T1000 (cell line): Measurements from ENCODE around the gene MAGEA8.
"Not testable (repeated sequence)": the region's sequence is repeated elsewhere in the genome, so short reads cannot be mapped to it uniquely, and the experiment has no call there.

ENCODE experiments used
- DNase-seq: peaks from one replicate; lab custom pipeline; 2025; ENCODE audit warnings: mixed read lengths; lab: John Stamatoyannopoulos, UW

Gene MAGEA8

DNA sequence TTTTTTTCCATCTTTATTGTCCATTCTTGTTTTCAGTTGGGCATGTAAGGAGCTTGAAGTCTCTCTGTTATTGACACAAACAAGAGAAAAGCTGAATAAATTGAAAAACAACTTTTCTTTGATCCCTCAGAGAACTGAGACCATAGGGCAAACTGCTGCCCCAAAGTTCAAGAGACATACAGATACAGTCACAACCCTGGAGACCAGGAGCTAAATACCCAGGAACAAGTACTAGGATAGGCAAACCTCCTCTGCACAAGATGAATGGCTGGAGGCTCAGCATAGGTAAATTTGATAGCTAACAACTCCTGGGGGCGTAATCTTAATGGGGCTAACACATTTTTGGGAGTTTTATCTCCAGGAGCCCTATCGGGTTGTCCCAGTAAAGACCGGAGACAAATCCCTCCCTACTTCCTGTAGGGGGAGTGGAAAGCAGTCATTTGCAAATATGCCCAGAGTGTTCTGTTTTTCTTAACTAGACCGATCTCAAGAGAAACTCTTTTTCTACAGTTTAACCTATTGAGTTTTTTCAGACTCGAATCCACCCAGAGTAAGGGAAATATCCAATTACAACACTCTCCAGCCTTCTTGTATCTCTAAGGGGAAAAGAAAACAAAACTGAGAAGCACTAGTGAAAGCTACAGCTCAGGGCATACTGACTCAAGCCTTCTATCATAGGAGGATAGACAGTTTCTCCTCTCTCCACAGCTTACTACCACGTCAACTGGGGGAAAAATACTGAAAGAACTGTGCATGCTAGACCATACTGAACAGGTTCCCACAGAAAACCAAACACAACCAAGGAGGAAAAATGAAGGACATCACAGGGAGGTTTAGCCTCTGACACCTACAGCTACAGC lies 23.1 kb downstream of the MAGEA8 start:
- DNase-seq: no peak

DNA sequence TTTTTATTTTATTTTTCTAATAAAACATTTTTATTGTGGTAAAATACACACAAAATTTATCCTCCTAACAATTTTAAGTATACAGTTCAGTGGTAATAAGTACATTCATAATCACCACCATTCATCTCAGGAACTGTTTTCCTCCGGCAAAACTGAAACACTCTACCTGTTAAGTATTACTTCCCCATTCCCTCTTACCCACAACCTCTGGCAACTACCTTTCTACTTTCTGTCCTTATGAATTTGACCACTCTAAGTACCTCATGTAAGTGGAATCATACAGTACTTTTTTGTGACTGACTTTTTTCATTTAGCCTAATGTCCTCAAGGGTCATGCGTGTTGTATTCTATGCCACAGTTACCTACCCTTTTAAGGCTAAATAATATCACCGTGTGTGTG lies 27.3 kb downstream of the MAGEA8 start:
- no peak for DNase-seq

DNA sequence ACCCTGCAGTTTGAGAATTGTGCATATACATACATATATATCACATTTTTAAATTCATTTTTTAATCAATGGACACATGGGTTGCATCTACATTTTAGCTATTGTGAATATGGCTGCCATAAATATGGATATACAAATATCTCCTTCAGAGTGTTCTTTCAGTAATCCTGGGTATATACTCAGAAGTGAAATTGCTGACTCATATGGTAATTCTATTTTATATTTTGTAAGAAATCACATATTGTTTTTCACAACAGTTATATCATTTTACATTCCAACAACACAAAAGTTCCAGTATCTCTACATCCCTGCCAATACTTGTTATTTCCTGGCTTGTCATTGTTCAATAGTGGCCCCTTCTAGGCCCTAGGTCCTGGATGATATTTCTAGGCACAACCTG lies 27.7 kb downstream of the MAGEA8 start:
- no peak for DNase-seq

DNA sequence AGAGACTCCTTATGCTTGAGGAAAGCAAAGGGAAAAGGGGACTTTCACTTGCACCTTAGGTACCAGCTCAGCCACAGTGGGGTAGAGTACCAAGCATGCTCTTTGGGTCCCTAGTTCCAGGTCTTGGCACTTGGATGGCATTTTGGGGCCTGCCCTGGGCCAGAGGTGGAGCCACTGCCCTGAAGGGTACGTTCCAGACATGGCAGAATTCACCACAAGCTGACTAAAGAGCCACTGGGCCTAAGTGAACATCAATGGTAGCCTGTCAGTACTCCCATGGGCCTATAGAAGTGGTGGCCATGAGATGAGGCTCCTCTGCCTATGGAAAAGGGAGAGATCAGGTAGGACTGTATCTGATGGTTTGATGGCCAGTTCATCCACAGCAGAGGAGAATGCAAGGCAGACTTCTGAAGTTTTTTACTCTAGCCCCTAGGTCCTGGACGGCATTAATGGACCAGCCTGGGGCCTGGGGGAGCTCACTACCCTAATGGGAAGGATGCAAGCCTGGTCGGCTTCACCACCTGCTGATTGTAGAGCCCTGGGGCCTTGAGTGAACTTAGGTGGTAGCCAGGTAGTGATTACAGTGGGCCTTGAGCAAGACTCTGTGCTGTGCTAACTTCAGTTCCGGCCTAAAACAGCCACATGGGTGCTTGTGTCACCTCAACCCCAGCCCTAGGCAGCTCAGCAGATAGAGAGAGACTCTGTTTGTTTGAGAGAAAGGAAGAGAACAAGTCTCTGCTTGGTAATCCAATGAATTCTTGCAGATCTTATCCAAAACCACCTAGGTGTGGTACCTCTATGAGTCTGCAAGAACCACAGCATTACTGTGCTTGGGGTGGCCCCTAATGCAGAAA lies 28.6 kb downstream of the MAGEA8 start:
- DNase-seq: no peak

- no peak for DNase-seq
These were observed 29.3 kb downstream of the MAGEA8 start for GRCh38 chrX:149910178-149910695.

GRCh38 chrX:149916745-149917392 lies 35.9 kb downstream of the MAGEA8 start:
- DNase-seq: no peak

DNA sequence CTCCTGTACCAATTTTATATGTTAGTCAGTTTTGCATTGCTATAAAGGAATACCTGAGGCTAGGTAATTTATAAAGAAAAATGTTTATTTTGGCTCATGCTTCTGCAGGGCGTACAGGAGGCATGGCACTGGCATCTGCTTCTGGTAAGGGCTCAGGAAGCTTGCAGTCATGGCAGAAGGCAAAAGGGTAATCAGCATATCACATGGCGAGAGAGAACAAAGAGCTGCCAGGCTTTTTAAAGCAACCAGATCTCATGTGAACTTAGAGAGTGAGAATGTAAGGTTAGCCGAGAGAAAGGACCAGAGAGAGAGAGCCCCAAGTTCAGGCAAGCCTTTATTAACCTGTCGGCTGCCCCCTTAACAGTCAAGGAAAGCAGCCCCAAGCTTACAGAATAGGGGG lies 42.9 kb downstream of the MAGEA8 start:
- DNase-seq: not testable (repeated sequence)

GRCh38 chrX:149924434-149924833 lies 43.5 kb downstream of the MAGEA8 start:
- DNase-seq: not testable (repeated sequence)

- DNase-seq: not testable (repeated sequence)
These were observed 46.4 kb downstream of the MAGEA8 start for GRCh38 chrX:149927245-149927963.

DNA sequence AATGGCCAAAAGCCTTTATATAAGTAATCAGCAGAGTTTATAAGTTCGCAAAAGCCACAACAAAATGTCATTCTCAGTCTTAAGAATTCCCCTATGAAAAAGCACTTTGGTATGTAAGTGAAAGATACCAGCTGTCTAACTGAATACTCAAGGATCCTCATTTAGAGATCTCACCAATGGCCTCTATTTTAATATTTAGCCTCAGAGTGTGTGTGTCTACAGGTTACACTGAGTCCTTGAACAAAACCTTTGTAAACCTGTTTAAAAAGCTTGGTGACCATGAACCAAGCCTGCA lies 46.9 kb downstream of the MAGEA8 start:
- DNase-seq: not testable (repeated sequence)

DNA sequence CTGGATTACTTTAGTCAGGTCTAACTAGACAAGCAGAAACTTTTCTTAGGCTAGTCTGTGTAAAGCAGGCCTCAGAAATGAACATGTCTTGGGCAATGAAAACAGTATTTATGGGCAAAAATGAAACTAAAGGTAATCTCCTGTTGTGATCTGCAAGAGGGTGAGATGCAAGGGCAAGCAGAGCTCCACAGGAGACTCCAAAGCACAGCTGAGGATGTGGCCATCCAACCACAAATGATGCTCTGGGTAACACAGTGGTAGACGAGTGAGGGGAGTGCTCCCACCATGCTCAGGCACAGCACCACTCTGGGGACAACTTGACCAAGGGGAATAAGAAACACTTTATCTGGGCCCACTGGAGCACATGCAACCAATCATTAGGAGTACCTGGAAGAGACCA lies 47.7 kb downstream of the MAGEA8 start:
- not testable (repeated sequence) for DNase-seq

GRCh38 chrX:149929400-149929799 lies 48.4 kb downstream of the MAGEA8 start, which contains the start of gene HSFX4:
TSS of gene HSFX4 (plus strand) at chrX:149929573. CDS start at chrX:149929645, 72 bp downstream.
- DNase-seq: not testable (repeated sequence)

- not testable (repeated sequence) for DNase-seq
These were observed 50.4 kb downstream of the MAGEA8 start for GRCh38 chrX:149931355-149931754.

DNA sequence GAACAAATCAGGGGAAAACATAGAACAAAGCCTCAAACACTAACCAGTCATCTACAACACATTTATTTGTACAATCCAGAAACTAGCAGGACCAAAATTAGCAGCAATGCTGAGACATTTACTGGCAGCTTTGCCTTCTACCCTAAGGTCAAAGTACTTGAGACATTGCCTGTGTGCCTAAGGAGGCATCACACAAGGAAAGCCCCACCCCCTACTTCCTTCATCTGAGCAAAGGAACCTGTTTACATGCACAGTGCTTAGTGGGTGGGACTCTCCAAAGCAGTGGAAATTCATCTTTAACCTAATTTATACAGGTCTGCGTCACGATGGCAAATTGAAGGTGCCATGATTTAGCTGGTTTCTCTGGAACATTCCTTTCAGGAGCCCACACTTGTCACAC lies 51.2 kb downstream of the MAGEA8 start:
- not testable (repeated sequence) for DNase-seq

- not testable (repeated sequence) for DNase-seq
These were observed 52.0 kb downstream of the MAGEA8 start for GRCh38 chrX:149932970-149933369.

- not testable (repeated sequence) for DNase-seq
These were observed 52.6 kb downstream of the MAGEA8 start for GRCh38 chrX:149933547-149933946.
